ENCODE measurements around the gene OR10AD1. TPM values are rescaled to one million over a fixed set of nuclear protein-coding genes. Genes with fewer than 3 reads are reported as not detected.
"Not testable (repeated sequence)": the region's sequence is repeated elsewhere in the genome, so short reads cannot be mapped to it uniquely, and the experiment has no call there.

The OR10AD1 gene
- total RNA-seq, 2 donors from 2014 or later: not detected

DNA sequence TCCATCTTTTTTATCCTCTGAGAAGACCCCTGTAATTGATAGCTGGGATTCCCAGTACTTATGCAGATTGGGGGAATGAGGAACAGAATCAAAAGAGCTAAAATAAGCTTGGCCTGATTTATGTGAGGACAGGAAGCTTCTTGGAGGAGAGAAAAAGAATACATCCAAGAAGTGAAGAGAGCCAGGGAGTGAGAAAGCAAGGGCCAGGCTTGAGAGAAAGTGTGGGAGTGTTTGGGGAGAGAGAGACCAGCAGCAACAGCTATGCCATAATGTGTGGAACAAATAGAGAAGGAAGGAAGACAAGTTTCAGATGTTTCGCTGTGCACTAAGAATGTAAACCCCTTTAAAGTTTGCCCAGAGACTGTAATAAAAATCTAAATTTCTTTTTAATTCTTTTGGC is 23.6 kb downstream of the OR10AD1 start:
- no peak overlapping the region for H3K27ac Mint-ChIP-seq
- ATAC-seq (no peak), DNase-seq (ENCODE audit: low spot score in 2 of 2) (no peak)
- no peaks in the 10 kb centered on the region for H3K36me3 Mint-ChIP-seq
- H3K9me3 Mint-ChIP-seq: no peaks in the 10 kb centered on the region

GRCh38 chr12:48177982-48178381 is 25.1 kb downstream of the OR10AD1 start:
- no peak for DNase-seq (ENCODE audit: low spot score in 2 of 2)
- no peaks in the 10 kb centered on the region for H3K36me3 Mint-ChIP-seq
- no peaks in the 10 kb centered on the region for H3K9me3 Mint-ChIP-seq
- ATAC-seq: no peak
- no peak overlapping the region for H3K27ac Mint-ChIP-seq

DNA sequence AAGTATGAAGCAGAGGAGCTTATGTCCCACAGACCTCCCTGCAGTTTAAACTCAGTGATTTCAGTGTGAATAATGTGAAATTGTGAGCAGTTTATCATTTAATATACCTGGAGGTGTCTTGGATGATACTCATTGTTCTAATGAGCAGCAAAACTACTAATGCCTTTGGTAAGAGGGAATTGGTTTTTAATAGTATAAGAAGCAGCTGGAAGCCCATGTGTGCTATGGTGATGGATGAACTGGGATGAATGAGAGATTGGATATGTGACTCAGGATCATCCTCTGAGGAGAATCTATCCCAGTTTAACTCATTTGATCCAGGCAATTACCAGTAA is 26.7 kb downstream of the OR10AD1 start:
- DNase-seq (ENCODE audit: low spot score in 2 of 2): no peak
- ATAC-seq: no peak
- H3K36me3 Mint-ChIP-seq: no peaks in the 10 kb centered on the region
- no peak overlapping the region for H3K27ac Mint-ChIP-seq
- H3K9me3 Mint-ChIP-seq: no peaks in the 10 kb centered on the region

GRCh38 chr12:48175613-48176416 is 27.3 kb downstream of the OR10AD1 start:
- Mint-ChIP-seq H3K9me3 (no peaks in the 10 kb centered on the region), H3K36me3 (no peaks in the 10 kb centered on the region), H3K27ac (no peak overlapping the region)
- DNase-seq (ENCODE audit: low spot score in 2 of 2) (no peak), ATAC-seq (no peak)

DNA sequence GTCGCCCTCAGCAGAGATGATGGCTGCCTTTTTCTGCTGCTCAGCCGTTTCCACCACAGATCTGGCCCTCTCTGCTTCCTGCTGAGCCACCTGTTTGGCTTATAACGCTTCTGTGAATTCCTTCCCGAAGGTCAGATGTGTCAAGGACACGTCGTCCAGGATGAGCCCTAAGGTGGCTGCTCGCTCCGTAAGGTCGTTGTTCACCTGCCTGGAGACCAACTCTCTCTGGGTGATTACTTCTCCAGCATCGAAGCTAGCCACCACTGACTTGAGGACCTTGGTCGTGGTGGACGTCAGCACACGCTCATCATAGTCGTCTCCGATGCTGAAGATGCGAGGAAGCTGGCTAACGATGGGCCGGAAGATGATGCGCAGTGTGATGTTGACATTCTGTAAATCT is 34.1 kb downstream of the OR10AD1 start:
- ATAC-seq (no peak), DNase-seq (ENCODE audit: low spot score in 2 of 2) (no peak)
- H3K27ac Mint-ChIP-seq: no peak overlapping the region
- H3K36me3 Mint-ChIP-seq: no peaks in the 10 kb centered on the region
- H3K9me3 Mint-ChIP-seq: no peaks in the 10 kb centered on the region

- Mint-ChIP-seq H3K9me3 (no peaks in the 10 kb centered on the region), H3K36me3 (no peaks in the 10 kb centered on the region), H3K27ac (no peak overlapping the region)
- ATAC-seq (peak; percentile 56 to 66), DNase-seq (ENCODE audit: low spot score in 2 of 2) (peak in 1 of 2 donors; percentile 63)
Observed at GRCh38 chr12:48165089-48165981, 37.8 kb downstream of the OR10AD1 start.

DNA sequence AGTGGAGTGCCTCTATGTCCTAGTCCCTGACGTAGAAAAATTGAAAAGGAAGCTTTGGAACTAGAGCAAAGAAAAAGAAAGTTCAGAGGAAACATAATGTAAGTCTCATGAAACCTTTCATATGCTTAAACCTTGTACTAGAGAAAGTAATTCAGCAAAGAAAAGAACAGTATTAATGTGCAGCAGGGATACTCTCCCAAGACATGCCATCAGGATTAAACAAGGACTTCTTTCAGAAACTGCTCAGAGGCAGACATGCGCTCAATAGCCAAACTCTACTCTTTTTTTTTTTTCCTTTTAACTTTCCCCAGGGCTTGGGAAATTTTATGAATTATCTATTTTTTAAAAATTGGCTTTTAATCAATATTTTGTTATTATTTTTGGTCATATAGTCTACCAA is 38.6 kb downstream of the OR10AD1 start:
- ATAC-seq: no peak
- H3K9me3 Mint-ChIP-seq: no peaks in the 10 kb centered on the region
- H3K36me3 Mint-ChIP-seq: no peaks in the 10 kb centered on the region

DNA sequence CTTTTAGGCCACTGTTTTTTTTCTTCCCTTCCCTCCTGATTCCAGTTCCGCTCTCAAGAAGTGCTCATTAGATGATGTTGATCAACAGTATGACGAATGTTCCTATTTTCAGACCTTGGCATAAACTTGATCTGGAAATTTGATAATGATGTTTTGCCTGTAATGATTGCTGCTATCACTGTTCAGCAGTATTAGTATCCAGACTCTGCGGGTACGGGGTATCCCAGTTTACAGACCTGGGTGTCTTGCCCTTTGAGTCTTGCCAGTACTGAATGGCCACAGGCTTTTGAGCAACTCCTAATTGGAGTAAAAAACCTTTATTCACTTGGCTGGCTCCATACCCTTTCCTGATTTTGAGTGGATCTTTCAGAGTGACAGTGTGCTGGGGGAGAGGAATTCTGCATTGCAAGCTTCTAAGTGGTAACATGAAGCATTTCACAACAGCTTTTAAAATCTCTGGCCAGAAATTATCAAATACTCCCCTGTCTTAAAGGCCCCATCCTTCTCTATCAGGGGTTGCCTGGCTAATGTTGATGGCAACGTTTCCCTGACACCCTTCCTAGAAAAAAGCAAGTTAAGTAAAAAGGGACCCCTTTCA is 39.8 kb downstream of the OR10AD1 start:
- no peak overlapping the region for H3K27ac Mint-ChIP-seq
- H3K36me3 Mint-ChIP-seq: no peaks in the 10 kb centered on the region
- ATAC-seq (no peak), DNase-seq (ENCODE audit: low spot score in 2 of 2) (no peak)
- peaks cover 0 to under 1% of the 10 kb centered on the region in 2 donors for H3K9me3 Mint-ChIP-seq

More for the DNA sequence above, 38.6 kb downstream of the OR10AD1 start:
- no peak for DNase-seq (ENCODE audit: low spot score in 2 of 2)
- no peak overlapping the region for H3K27ac Mint-ChIP-seq

DNA sequence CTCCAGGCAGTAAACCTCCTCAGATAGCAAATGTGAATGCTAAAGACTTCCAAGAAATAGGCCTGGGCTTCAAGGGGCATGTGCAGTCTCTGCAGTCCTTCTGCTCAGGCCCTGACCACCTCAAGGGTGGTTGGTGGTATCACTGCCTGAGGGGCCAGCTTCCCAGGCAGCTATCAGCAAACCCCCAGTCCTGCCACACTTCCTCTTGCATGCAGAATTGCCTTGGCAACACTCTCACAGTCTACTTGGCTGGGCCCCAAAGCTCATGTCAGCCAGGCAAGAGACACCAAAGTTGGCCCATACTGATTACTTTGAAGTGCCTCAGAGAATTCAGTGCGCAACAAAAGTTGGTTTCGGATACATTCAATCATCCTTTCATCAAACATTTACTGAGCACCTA is 42.3 kb downstream of the OR10AD1 start:
- no peak overlapping the region for H3K27ac Mint-ChIP-seq
- peaks cover 0 to 4% of the 10 kb centered on the region in 2 donors for H3K9me3 Mint-ChIP-seq
- DNase-seq (ENCODE audit: low spot score in 2 of 2) (no peak), ATAC-seq (no peak)
- peaks cover 0 to 6% of the 10 kb centered on the region in 2 donors for H3K36me3 Mint-ChIP-seq

DNA sequence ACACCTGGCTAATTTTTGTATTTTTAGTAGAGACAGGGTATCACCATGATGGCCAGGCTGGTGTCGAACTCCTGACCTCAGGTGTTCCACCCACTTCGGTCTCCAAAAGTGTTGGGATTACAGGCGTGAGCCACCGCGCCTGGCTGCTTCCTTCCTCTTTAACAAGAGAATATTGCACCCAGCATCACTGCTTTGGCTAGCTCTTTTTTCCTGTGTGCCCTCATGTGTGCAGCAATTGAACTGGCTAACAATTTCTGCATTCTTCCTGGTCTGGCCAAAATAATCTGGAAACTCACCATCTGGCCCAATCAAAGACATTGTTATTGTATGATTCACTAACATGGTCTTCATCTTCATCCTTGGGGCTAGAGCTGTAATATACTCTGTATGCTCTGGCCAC is 43.0 kb downstream of the OR10AD1 start:
- DNase-seq (ENCODE audit: low spot score in 2 of 2) (no peak), ATAC-seq (no peak)
- peaks cover 0 to 4% of the 10 kb centered on the region in 2 donors for H3K9me3 Mint-ChIP-seq
- peak overlapping the region in 1 of 2 donors; percentile 24 for H3K27ac Mint-ChIP-seq
- peaks cover 0 to 6% of the 10 kb centered on the region in 2 donors for H3K36me3 Mint-ChIP-seq

- peaks cover 0 to 4% of the 10 kb centered on the region in 2 donors for H3K9me3 Mint-ChIP-seq
- ATAC-seq (peak in 1 of 2 donors; percentile 14), DNase-seq (ENCODE audit: low spot score in 2 of 2) (no peak)
- peaks cover 0 to 6% of the 10 kb centered on the region in 2 donors for H3K36me3 Mint-ChIP-seq
- peak overlapping the region; percentile 85 to 88 for H3K27ac Mint-ChIP-seq
Observed at GRCh38 chr12:48157889-48158370, 45.2 kb downstream of the OR10AD1 start.

DNA sequence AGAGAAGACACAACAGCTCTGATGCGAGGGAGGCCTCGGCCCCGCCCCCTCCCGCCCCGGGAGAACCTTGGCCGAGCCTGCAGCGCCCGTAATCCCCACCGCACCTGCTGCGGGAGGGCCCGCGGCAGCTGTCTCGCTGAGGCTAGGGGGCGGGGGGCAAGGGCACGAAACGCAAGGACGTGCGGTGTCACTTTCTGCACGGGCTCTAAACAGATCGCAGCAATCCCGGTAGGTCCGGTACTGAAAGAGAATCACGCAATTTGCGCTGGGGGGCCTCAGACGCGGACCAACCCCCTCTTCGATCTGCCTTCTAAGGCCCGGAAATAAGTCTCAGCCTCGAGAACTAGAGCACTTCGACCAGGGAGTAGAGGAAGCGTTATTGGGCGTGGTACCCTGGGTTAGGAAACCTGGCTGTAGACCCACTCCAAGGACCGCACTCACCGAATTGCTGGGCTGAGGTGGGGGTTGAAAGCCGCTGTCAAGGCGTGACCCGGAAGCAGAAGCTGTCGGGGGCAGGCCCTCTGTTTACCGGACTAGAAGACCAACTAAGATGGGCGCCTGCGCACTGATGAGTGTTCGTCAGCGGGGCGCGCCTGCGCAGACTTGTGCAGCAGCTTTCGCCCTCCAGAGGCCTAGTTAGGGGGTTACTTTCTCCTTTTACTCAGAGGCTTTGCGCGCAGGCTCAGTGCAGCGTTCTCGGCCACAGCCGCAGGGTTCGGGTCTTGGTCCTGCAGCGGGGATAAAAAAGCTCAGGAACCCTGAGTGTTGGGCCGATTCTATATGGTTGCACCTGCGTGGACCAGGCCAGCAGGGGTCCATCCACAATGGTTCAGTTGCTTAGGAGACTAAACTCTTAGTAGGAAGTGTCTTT is 45.8 kb downstream of the OR10AD1 start, which contains the start of gene ASB8:
TSS of gene ASB8 (minus strand) at position 498 of the 871 bp plus-strand sequence. CDS start 4,019 bp downstream, outside the sequence.
- ATAC-seq (peak; percentile 95 to 96), DNase-seq (ENCODE audit: low spot score in 2 of 2) (peak; percentile 97 to 99)
- Mint-ChIP-seq H3K36me3 (peaks cover 0 to 6% of the 10 kb centered on the region in 2 donors), H3K27ac (peak within 1 kb of the TSS; percentile 88 to 95), H3K9me3 (peaks cover 0 to 4% of the 10 kb centered on the region in 2 donors)

GRCh38 chr12:48156652-48157017 is 46.5 kb downstream of the OR10AD1 start:
- Mint-ChIP-seq H3K27ac (peak overlapping the region; percentile 88 to 95), H3K36me3 (peaks cover 0 to 6% of the 10 kb centered on the region in 2 donors), H3K9me3 (peaks cover 0 to 4% of the 10 kb centered on the region in 2 donors)
- no peak for DNase-seq (ENCODE audit: low spot score in 2 of 2)
- ATAC-seq: no peak

GRCh38 chr12:48155786-48156185 is 47.3 kb downstream of the OR10AD1 start:
- H3K27ac Mint-ChIP-seq: peak overlapping the region in 1 of 2 donors; percentile 88
- not testable (repeated sequence) for ATAC-seq; H3K9me3 Mint-ChIP-seq; DNase-seq (ENCODE audit: low spot score in 2 of 2); H3K36me3 Mint-ChIP-seq
